LoVo (cell line): ENCODE data around the gene AADAC.
"Not testable (repeated sequence)": the region's sequence is repeated elsewhere in the genome, so short reads cannot be mapped to it uniquely, and the experiment has no call there.

Source experiments
- DNase-seq: peaks from one replicate; pipeline ENCODE4 v3.0.0-alpha.2; 2016; ENCODE audit warnings: low spot score

Gene AADAC

GRCh38 chr3:151859233-151859673 is 45.3 kb downstream of the AADAC start:
- no peak for DNase-seq

- DNase-seq: no peak
Measured at GRCh38 chr3:151859905-151860304, 46.0 kb downstream of the AADAC start.

DNA sequence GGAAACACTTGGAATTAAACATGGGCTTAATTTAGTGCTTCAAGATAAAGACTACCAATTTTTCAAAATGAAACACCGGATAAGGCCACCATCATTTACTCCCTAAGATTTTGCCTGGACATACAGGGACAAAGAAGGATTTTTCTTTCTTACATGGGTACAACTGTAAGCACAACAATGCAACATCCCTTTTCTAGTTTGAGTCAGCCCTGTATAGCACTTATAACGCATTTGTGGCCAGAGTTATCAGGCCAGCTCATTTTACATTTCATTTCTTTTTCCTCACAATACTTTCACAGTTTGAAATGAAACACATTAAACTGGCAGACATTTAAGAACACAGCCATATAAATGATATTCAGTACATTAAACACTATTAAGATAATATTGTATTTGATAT is 49.7 kb downstream of the AADAC start:
- DNase-seq: no peak

DNA sequence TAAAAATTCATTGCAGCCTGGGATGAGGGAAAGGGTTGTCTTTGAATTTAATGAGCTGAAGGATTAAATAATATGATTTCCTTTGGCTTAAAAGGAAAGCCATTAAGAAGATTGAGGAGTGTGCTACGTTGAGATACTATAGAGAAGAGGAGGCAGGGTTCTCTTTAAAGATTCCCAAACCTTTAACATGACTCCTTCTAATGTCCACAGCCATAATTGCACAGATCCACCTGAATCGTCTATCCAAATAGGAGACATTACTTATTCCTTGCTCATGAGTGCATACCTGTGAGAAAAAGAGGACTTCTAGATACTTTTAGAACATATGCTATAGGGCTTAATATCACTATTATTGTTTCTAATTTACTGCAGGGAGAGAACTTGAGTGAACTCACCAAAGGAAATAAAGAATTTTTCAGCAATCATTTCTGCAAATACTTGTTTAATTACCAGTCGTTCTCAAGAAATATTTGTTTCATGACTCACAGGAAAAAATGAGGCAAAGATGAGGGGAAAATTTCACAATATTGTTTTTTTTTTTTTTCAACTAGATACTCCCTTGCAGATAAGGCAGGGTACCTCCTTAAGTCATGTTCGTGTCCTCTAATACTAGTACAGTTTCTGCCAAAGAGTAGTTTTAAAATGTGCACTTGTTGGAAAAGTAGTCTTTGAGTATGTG is 50.6 kb downstream of the AADAC start:
- DNase-seq: no peak

DNA sequence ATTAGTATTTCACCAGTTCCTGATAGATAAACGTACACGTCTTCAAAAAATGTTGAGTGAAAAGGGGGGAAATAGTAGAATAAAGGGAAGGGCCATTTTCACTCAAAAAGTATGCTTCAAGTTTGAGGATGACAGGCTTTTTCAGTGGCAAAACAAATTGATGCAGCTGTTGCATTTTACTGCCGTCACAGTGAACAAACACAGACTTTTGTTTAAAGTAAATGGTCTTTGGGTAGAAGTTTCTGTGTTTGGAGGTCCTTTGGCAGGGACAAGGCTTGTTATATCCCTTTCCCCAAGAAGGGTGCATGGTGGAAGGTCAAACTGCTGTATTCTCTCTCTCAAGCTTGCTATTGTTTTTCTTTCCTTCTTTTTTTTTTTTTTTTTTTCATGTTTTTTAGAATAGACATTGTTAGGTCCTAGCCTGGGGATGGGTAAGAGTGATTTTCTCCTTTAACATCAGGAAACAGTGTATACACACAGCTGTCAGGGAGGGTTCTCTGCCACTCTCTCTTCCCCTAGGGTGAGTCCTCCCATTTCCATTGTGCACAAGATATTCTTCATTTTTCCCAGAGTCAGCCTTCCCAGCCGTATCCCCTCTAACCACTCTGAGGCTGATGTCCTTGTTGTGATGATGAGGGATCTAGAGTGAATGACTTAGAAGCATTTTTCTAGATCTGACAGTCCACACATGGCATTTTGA is 52.9 kb downstream of the AADAC start:
- no peak for DNase-seq

DNA sequence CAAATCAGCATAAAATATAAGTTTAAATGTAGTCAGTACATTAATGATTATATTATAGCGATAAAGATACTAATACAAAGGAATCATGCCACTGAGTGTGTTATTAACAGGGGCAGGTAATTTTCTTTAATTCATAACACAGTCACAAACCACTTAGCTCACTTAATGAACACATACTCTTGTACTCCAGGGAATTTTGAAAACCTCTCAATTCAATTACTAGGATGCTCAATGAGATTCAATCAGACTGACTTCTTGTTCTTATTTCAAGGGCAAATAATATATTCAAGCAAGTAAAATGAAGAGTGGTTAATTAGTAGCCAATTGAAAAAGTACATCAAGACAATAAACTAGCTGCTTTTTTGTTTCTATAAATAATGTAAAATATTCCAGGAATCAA is 53.8 kb downstream of the AADAC start:
- no peak for DNase-seq

DNA sequence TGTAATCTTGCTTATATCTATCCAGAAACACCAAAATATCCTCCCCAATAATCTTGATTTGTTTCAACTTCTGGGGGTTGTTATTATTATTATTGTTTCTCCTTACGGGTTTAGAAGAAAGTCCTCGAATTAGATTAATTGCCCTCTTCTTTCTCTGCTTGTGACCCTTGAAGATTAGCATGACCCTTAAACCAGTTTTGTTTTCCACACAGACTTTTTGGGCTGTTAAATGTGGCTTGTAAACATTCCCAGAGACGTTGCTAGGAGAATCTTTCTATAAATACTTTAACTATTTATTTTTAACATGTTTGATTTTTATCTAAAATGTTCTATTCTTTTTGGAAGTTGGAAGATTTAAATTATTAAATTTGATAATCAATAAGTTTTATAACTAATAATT is 55.3 kb downstream of the AADAC start:
- DNase-seq: no peak

- no peak for DNase-seq
Measured at GRCh38 chr3:151871639-151872468, 57.9 kb downstream of the AADAC start.

- DNase-seq: no peak
Measured at GRCh38 chr3:151873398-151873797, 59.5 kb downstream of the AADAC start, which contains the start of gene SUCNR1. TSS of gene SUCNR1 (plus strand) at chr3:151873643. CDS start at chr3:151879893, 6,250 bp downstream.

DNA sequence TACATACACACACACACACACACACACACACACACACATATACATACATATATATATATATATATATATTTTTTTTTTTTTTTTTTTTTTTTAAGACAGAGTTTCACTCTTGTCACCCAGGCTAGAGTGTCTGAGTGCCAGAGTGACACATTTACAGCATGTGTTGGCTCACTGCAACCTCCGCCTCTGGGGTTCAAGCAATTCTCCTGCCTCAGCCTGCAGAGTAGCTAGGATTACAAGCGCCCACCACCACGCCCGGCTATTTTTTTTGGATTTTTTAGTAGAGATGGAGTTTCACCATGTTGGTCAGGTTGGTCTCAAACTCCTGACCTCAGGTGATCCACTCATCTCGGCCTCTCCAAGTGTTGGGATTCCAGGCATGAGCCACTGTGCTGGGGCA is 60.2 kb downstream of the AADAC start:
- not testable (repeated sequence) for DNase-seq

DNA sequence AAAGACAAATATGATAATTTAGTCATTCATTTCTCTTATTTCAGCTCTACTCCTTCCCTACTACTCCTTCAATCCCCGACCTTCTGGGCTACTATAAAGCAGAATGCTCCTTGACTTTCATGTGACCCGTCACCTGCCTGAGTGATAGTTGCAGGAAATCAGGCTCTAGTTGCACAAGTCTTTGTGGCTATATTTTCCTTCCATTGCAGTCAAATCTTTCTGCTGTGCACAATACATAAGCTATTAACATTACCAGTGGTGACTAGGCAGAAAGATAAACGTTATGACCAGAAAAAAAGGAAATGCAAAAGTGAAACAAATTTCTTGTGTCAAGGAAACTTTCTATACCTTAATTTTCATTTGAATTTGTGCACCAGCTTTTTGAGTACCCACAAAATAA is 61.8 kb downstream of the AADAC start:
- DNase-seq: no peak

DNA sequence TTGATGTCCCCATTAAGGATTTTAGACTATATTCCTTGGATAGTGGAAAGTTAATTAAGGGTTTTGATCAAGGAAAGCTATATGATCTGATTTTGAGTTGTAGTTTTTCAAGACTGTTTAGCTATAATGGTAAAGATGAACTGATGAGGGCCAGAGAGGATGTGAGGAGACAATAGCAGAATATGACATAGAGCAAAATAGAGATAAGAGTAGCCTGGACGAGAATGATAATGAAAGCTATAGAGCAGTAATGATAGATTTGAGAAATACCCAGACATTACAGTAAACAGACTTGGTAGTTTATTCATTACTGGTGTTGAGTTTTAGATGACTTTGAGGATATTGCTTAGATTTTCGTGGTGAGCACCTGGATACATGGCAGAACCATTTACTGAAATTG is 63.4 kb downstream of the AADAC start:
- DNase-seq: no peak
